GM12865 (cell line): ENCODE measurements around the gene MB.

ENCODE experiments used
- DNase-seq: peaks from one replicate; pipeline ENCODE4 v3.0.0; 2010; ENCODE audit warnings: low read depth
- H3K4me3 ChIP-seq: 2 replicates; pipeline ENCODE4 v1.5.1; 2011; ENCODE audit warnings: mild to moderate bottlenecking, low read depth, low read length, control low read depth
- CTCF ChIP-seq: IDR thresholded peaks from 2 replicates; pipeline ENCODE4 v1.5.1; 2011; ENCODE audit warnings: low read length, control low read depth, low read depth, inconsistent platforms; ENCODE audit not compliant: insufficient read depth; ENCODE audit errors: missing control alignments

MB gene

GRCh38 chr22:35604621-35605368 is 12.3 kb downstream of the MB start:
- TF ChIP-seq CTCF, result no peak
- no peak overlapping the region for H3K4me3 ChIP-seq
- no peak for DNase-seq

- H3K4me3 ChIP-seq, result no peak overlapping the region
- DNase-seq, result no peak
- no peak for TF ChIP-seq CTCF
These were observed 15.2 kb downstream of the MB start for GRCh38 chr22:35601743-35602615.

- no peak overlapping the region for H3K4me3 ChIP-seq
- no peak for DNase-seq
- TF ChIP-seq CTCF, result no peak
These were observed 16.0 kb downstream of the MB start for GRCh38 chr22:35601013-35601580.

- no peak for DNase-seq
- no peak overlapping the region for H3K4me3 ChIP-seq
- no peak for TF ChIP-seq CTCF
These were observed 16.7 kb downstream of the MB start for GRCh38 chr22:35600476-35600875.

- no peak for DNase-seq
These were observed 17.8 kb downstream of the MB start for GRCh38 chr22:35599364-35599763.

GRCh38 chr22:35598396-35598710 is 18.8 kb downstream of the MB start:
- no peak for DNase-seq
- no peak overlapping the region for H3K4me3 ChIP-seq
- no peak for TF ChIP-seq CTCF

More at GRCh38 chr22:35599364-35599763, 17.8 kb downstream of the MB start:
- H3K4me3 ChIP-seq, result no peak overlapping the region
- no peak for TF ChIP-seq CTCF
